ENCODE measurements around the gene BIRC7.

GRCh38 chr20:63244468-63244867 is 8.8 kb downstream of the BIRC7 start:
- TF ChIP-seq CTCF (IDR thresholded peaks at IDR 0.05) (no peak), POLR2A (IDR thresholded peaks at IDR 0.05; ENCODE audit: low read depth) (no peak), EP300 (IDR thresholded peaks at IDR 0.05) (no peak), POLR2AphosphoS5 (IDR thresholded peaks at IDR 0.05) (no peak)
